ENCODE measurements around the gene VTI1B.

DNA sequence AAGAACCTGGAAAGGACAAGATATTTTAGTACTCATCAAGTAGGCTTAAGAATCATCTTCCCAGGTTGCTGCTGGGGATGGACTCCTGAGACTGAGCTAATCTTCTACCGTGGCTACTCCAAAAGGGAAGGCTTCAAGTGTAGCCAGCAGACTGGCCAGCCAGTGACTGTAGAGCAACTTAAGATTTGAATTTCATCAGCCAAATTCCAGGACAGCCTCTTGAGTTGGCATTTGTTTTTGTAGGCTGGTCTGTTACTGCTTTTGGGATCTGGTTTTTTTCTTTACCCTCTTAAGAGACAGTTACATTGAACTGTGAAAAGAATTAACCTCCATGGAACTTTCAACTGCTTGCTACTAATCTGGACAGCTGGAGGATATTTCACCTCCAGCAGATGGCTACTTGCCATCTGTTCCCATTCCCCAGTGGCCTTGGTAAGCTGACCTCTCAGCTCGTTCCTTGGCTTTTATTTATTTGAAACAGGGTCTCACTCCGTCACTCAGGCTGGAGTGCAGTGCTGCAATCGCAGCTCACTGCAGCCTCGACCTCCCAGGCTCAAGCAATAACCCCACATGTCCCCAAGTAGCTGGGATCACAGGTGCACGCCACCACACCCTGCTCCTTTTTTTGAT is 20.7 kb downstream of the VTI1B start:
- TF ChIP-seq, protein P1, sequence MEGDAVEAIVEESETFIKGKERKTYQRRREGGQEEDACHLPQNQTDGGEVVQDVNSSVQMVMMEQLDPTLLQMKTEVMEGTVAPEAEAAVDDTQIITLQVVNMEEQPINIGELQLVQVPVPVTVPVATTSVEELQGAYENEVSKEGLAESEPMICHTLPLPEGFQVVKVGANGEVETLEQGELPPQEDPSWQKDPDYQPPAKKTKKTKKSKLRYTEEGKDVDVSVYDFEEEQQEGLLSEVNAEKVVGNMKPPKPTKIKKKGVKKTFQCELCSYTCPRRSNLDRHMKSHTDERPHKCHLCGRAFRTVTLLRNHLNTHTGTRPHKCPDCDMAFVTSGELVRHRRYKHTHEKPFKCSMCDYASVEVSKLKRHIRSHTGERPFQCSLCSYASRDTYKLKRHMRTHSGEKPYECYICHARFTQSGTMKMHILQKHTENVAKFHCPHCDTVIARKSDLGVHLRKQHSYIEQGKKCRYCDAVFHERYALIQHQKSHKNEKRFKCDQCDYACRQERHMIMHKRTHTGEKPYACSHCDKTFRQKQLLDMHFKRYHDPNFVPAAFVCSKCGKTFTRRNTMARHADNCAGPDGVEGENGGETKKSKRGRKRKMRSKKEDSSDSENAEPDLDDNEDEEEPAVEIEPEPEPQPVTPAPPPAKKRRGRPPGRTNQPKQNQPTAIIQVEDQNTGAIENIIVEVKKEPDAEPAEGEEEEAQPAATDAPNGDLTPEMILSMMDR (IDR thresholded peaks at IDR 0.05): no peak
- no peak for TF ChIP-seq POLR2A (IDR thresholded peaks at IDR 0.05)

All from tibial nerve (tissue), 3 donors.